T-helper 2 cell treated with Interferon-gamma antibody and Interleukin-4, amounts not matched to agents 100 ng/mL and 5 ng/mL, for 36 hours (primary cell): ENCODE data around the gene VEGFC. TPM values are rescaled to one million over a fixed set of nuclear protein-coding genes. Genes with fewer than 3 reads are reported as not detected.

Source experiments
- intact Hi-C: fragments of 100-400 bp; cut with micrococcal nuclease; formaldehyde crosslinking; loops from one replicate; pipeline ENCODE4 v1.15.1; 2023
- total RNA-seq: library from RNA; stranded (reverse); gene quantifications from 2 replicates; pipeline ENCODE4 v1.2.3, GENCODE V29; 2022

VEGFC gene
- total RNA-seq, 1 donor from 2014 or later: 0.34 TPM

- intact Hi-C loops: no loop called here
Observed at GRCh38 chr4:176798540-176798939, 5.8 kb upstream of the VEGFC start.

- intact Hi-C loops: no loop called here
Observed at GRCh38 chr4:176795441-176795840, 2.7 kb upstream of the VEGFC start.

GRCh38 chr4:176794651-176795050 is 1.9 kb upstream of the VEGFC start:
- intact Hi-C loops: loop anchor here (5.0 kb wide), 3 partner anchors 108 to 648 kb away; partner anchors contain the start of gene AGA

- intact Hi-C loops: loop anchor here (5.0 kb wide), 3 partner anchors 108 to 648 kb away; partner anchors contain the start of gene AGA
Observed at GRCh38 chr4:176794151-176794550, 1.4 kb upstream of the VEGFC start.

- intact Hi-C loops: loop anchor here (5.0 kb wide), 3 partner anchors 109 to 649 kb away; partner anchors contain the start of gene AGA
Observed at GRCh38 chr4:176793060-176793605, 411 bp upstream of the VEGFC start.

GRCh38 chr4:176791591-176792325 is 964 bp downstream of the VEGFC start:
- intact Hi-C loops: loop anchor here (5.0 kb wide), 3 partner anchors 111 to 651 kb away; partner anchors contain the start of gene AGA

GRCh38 chr4:176790398-176790797 is 2.3 kb downstream of the VEGFC start:
- intact Hi-C loops: loop anchor here (1.0 to 5.0 kb wide), 4 partner anchors 112 to 652 kb away; partner anchors contain the start of gene AGA

GRCh38 chr4:176789955-176790354 is 2.8 kb downstream of the VEGFC start:
- intact Hi-C loops: loop anchor here (1.0 to 5.0 kb wide), 4 partner anchors 112 to 652 kb away; partner anchors contain the start of gene AGA

- intact Hi-C loops: no loop called here
Observed at GRCh38 chr4:176788971-176789370, 3.8 kb downstream of the VEGFC start.

- intact Hi-C loops: no loop called here
Observed at GRCh38 chr4:176788248-176788647, 4.5 kb downstream of the VEGFC start.

GRCh38 chr4:176784816-176785215 is 7.9 kb downstream of the VEGFC start:
- intact Hi-C loops: no loop called here

GRCh38 chr4:176782794-176783193 is 9.9 kb downstream of the VEGFC start:
- intact Hi-C loops: no loop called here

GRCh38 chr4:176782191-176782590 is 10.5 kb downstream of the VEGFC start:
- intact Hi-C loops: no loop called here

- intact Hi-C loops: no loop called here
Observed at GRCh38 chr4:176781739-176782100, 11.0 kb downstream of the VEGFC start.

- intact Hi-C loops: no loop called here
Observed at GRCh38 chr4:176780995-176781738, 11.6 kb downstream of the VEGFC start.

- intact Hi-C loops: no loop called here
Observed at GRCh38 chr4:176779421-176779820, 13.3 kb downstream of the VEGFC start.

- intact Hi-C loops: no loop called here
Observed at GRCh38 chr4:176778491-176778890, 14.2 kb downstream of the VEGFC start.

GRCh38 chr4:176778063-176778462 is 14.7 kb downstream of the VEGFC start:
- intact Hi-C loops: no loop called here

GRCh38 chr4:176775338-176775737 is 17.4 kb downstream of the VEGFC start:
- intact Hi-C loops: no loop called here

- intact Hi-C loops: no loop called here
Observed at GRCh38 chr4:176774852-176775251, 17.9 kb downstream of the VEGFC start.

- intact Hi-C loops: no loop called here
Observed at GRCh38 chr4:176769514-176769913, 23.2 kb downstream of the VEGFC start.

GRCh38 chr4:176767183-176767582 is 25.5 kb downstream of the VEGFC start:
- intact Hi-C loops: no loop called here
